Spinal cord (tissue), 10 donors: Measurements from ENCODE around the gene COPA. TPM values are rescaled to one million over a fixed set of nuclear protein-coding genes. Genes with fewer than 3 reads are reported as not detected.

Source experiments
- DNase-seq, 6 donors: peaks; one replicate each; pipeline versions ENCODE4 v3.0.0 to v3.0.0-alpha.2; 2013 to 2015; ENCODE audit warnings: low spot score in 6 of 6, low read depth in 4 of 6
- H3K27ac ChIP-seq: one replicate; pipeline ENCODE4 v1.5.1; 2013; ENCODE audit warnings: low read depth, low read length, control low read depth
- H3K27me3 ChIP-seq: one replicate; pipeline ENCODE4 v1.6.1; 2013; ENCODE audit warnings: low read length; ENCODE audit not compliant: control insufficient read depth, insufficient read depth
- H3K36me3 ChIP-seq: one replicate; pipeline ENCODE4 v1.6.1; 2013; ENCODE audit warnings: low read length; ENCODE audit not compliant: control insufficient read depth, insufficient read depth
- H3K4me1 ChIP-seq: one replicate; pipeline ENCODE4 v1.6.1; 2013; ENCODE audit warnings: low read length; ENCODE audit not compliant: control insufficient read depth, insufficient read depth
- H3K4me3 ChIP-seq: one replicate; pipeline ENCODE4 v1.5.1; 2013; ENCODE audit warnings: low read depth, low read length, control low read depth
- H3K9me3 ChIP-seq: one replicate; pipeline ENCODE4 v1.6.1; 2013; ENCODE audit warnings: low read length; ENCODE audit not compliant: control insufficient read depth, insufficient read depth
- WGBS: methylation state at CpG from one replicate; pipeline ENCODE4 v1.1.5; 2013; ENCODE audit warnings: missing lambda C conversion rate; ENCODE audit not compliant: insufficient coverage; 5-methylcytosine and 5-hydroxymethylcytosine counted together
- polyA plus RNA-seq, 2 donors: library from polyadenylated mRNA; unstranded; fragments of 120-200 nt; gene quantifications; one replicate each; pipeline ENCODE4 v1.2.1, GENCODE V29; 2013; ENCODE audit not compliant: insufficient read length in 2 of 2
- total RNA-seq, 2 donors: library from RNA; depleted of rRNA in 1 of 2; stranded (reverse); fragments of 120-200 nt in 1 of 2; fragments of >200 nt in 1 of 2; gene quantifications; one replicate each; pipeline versions ENCODE4 v1.2.3 to v1.2.4, GENCODE V29; 2013 to 2014
- donor health status: healthy.

The COPA gene
- total and polyA plus RNA-seq, 4 donors: 136 to 200 (median 167) TPM

GRCh38 chr1:160363010-160363409 lies 20.0 kb upstream of the COPA start:
- Histone ChIP-seq H3K9me3 (no peaks in the 10 kb centered on the region), H3K4me1 (peaks cover 8% of the 10 kb centered on the region), H3K27me3 (no peaks in the 10 kb centered on the region), H3K4me3 (no peak overlapping the region), H3K27ac (no peak overlapping the region), H3K36me3 (peaks cover 12% of the 10 kb centered on the region)
- DNase-seq: peak in 2 of 6 donors; percentile 45 to 69
- 15% methylated on average over 4 of the region's 5 CpGs for WGBS

- H3K4me3 ChIP-seq: no peak overlapping the region
- DNase-seq: peak in 2 of 6 donors; percentile 49 to 70
- WGBS: 36% methylated on average over 9 of the region's 9 CpGs
- H3K9me3 ChIP-seq: no peaks in the 10 kb centered on the region
- peaks cover 8% of the 10 kb centered on the region for H3K4me1 ChIP-seq
- no peaks in the 10 kb centered on the region for H3K27me3 ChIP-seq
- H3K36me3 ChIP-seq: peaks cover 13% of the 10 kb centered on the region
- H3K27ac ChIP-seq: no peak overlapping the region
Observed at GRCh38 chr1:160362168-160362957, 19.3 kb upstream of the COPA start.

- H3K9me3 ChIP-seq: no peaks in the 10 kb centered on the region
- peaks cover 8% of the 10 kb centered on the region for H3K4me1 ChIP-seq
- no peak for DNase-seq
- no peak overlapping the region for H3K27ac ChIP-seq
- H3K27me3 ChIP-seq: no peaks in the 10 kb centered on the region
- H3K36me3 ChIP-seq: peaks cover 18% of the 10 kb centered on the region
- H3K4me3 ChIP-seq: no peak overlapping the region
- no CpG with 5 or more reads among the region's 4 CpGs for WGBS
Observed at GRCh38 chr1:160361814-160362167, 18.7 kb upstream of the COPA start.

GRCh38 chr1:160361199-160361598 lies 18.1 kb upstream of the COPA start:
- DNase-seq: no peak

GRCh38 chr1:160360227-160360695 lies 17.2 kb upstream of the COPA start:
- H3K9me3 ChIP-seq: no peaks in the 10 kb centered on the region
- no peak overlapping the region for H3K4me3 ChIP-seq
- no peaks in the 10 kb centered on the region for H3K27me3 ChIP-seq
- H3K36me3 ChIP-seq: peaks cover 33% of the 10 kb centered on the region
- H3K4me1 ChIP-seq: peaks cover 8% of the 10 kb centered on the region
- no peak for DNase-seq
- no peak overlapping the region for H3K27ac ChIP-seq
- 84% methylated on average over 5 of the region's 8 CpGs for WGBS

More at GRCh38 chr1:160361199-160361598, 18.1 kb upstream of the COPA start:
- Histone ChIP-seq H3K27me3 (no peaks in the 10 kb centered on the region), H3K27ac (no peak overlapping the region), H3K9me3 (no peaks in the 10 kb centered on the region), H3K4me1 (peaks cover 8% of the 10 kb centered on the region), H3K36me3 (peaks cover 24% of the 10 kb centered on the region), H3K4me3 (no peak overlapping the region)
- 84% methylated on average over 2 of the region's 2 CpGs for WGBS

- peaks cover 8% of the 10 kb centered on the region for H3K4me1 ChIP-seq
- DNase-seq: no peak
Observed at GRCh38 chr1:160359559-160360226, 16.6 kb upstream of the COPA start.

GRCh38 chr1:160358073-160358472 lies 15.0 kb upstream of the COPA start:
- WGBS: 71% methylated on average over 3 of the region's 4 CpGs
- Histone ChIP-seq H3K36me3 (peaks cover 53% of the 10 kb centered on the region), H3K27me3 (no peaks in the 10 kb centered on the region), H3K27ac (no peak overlapping the region), H3K4me3 (no peak overlapping the region), H3K9me3 (no peaks in the 10 kb centered on the region), H3K4me1 (peaks cover 6% of the 10 kb centered on the region)
- no peak for DNase-seq

More at GRCh38 chr1:160359559-160360226, 16.6 kb upstream of the COPA start:
- Histone ChIP-seq H3K4me3 (no peak overlapping the region), H3K9me3 (no peaks in the 10 kb centered on the region), H3K36me3 (peaks cover 37% of the 10 kb centered on the region), H3K27me3 (no peaks in the 10 kb centered on the region), H3K27ac (no peak overlapping the region)
- 89% methylated on average over 8 of the region's 9 CpGs for WGBS

GRCh38 chr1:160357286-160358002 lies 14.4 kb upstream of the COPA start:
- Histone ChIP-seq H3K4me1 (peaks cover under 1% of the 10 kb centered on the region), H3K36me3 (peaks cover 59% of the 10 kb centered on the region), H3K4me3 (no peak overlapping the region), H3K27ac (no peak overlapping the region), H3K9me3 (no peaks in the 10 kb centered on the region), H3K27me3 (no peaks in the 10 kb centered on the region)
- no peak for DNase-seq
- 72% methylated on average over 3 of the region's 7 CpGs for WGBS

GRCh38 chr1:160354388-160354985 lies 11.4 kb upstream of the COPA start:
- WGBS: 68% methylated on average over 4 of the region's 5 CpGs
- peak in 2 of 6 donors; percentile 49 to 62 for DNase-seq
- no peaks in the 10 kb centered on the region for H3K9me3 ChIP-seq
- H3K27me3 ChIP-seq: no peaks in the 10 kb centered on the region
- no peak overlapping the region for H3K4me3 ChIP-seq
- H3K36me3 ChIP-seq: peaks cover 74% of the 10 kb centered on the region
- no peaks in the 10 kb centered on the region for H3K4me1 ChIP-seq
- no peak overlapping the region for H3K27ac ChIP-seq
